ENCODE measurements around the gene HOXB7.

DNA sequence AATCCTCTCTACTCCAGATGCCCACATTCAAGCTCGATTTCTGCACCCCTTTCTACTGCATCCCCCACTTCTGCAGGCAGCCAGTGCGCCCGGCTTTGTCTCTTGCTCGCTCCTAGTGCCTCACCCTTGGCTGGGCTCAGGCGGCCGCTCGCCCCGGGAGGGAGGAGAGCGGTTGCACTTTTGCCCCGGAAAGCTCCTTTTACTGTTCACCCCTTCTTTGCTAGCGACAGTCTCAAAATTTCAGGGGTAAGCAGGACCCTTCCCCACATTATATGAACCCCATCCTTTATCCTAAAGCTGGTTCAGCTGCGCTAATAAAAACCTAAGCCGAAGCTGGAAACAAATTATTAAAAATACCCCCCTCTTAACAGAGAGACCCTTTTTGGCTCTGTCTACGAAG is 18.2 kb downstream of the HOXB7 start:
- TF ChIP-seq POLR2A (IDR thresholded peaks at IDR 0.05) = no peak
- TF ChIP-seq, protein P1, sequence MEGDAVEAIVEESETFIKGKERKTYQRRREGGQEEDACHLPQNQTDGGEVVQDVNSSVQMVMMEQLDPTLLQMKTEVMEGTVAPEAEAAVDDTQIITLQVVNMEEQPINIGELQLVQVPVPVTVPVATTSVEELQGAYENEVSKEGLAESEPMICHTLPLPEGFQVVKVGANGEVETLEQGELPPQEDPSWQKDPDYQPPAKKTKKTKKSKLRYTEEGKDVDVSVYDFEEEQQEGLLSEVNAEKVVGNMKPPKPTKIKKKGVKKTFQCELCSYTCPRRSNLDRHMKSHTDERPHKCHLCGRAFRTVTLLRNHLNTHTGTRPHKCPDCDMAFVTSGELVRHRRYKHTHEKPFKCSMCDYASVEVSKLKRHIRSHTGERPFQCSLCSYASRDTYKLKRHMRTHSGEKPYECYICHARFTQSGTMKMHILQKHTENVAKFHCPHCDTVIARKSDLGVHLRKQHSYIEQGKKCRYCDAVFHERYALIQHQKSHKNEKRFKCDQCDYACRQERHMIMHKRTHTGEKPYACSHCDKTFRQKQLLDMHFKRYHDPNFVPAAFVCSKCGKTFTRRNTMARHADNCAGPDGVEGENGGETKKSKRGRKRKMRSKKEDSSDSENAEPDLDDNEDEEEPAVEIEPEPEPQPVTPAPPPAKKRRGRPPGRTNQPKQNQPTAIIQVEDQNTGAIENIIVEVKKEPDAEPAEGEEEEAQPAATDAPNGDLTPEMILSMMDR (IDR thresholded peaks at IDR 0.05) = no peak
